ENCODE data around the gene SHTN1. TPM values are rescaled to one million over a fixed set of nuclear protein-coding genes. Genes with fewer than 3 reads are reported as not detected.

Gene SHTN1
- total and polyA plus RNA-seq, 8 donors, result 7.4 to 49.1 (median 15.7) TPM

DNA sequence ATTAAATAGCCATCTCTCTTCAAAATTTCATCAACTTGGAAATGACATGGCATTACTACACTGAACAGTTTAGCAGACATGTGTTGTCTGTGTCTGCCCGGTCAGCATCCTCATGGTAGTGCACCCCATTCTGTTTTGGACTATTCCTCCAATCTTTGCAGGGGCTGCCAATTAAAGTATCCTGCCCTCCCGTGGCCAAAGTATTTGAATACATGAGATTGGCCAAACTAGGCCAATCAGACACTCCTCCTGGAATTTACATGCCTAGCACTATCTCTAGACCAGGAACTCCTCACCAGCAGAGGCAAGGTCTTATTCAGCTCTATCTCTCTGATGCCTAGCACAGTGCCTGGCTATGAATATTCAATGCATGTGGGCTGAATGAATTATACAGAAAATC lies 4.4 kb downstream of the SHTN1 start:
- Histone ChIP-seq H3K9me3 (no peaks in the 10 kb centered on the region), H3K4me1 (peaks cover 6 to 20% (median 16%) of the 10 kb centered on the region in 4 donors), H3K27me3 (peaks cover 0 to 10% (median 0%) of the 10 kb centered on the region in 3 donors), H3K36me3 (no peaks in the 10 kb centered on the region), H3K27ac (no peak overlapping the region), H3K4me3 (no peak overlapping the region)
- intact Hi-C loops (cut with DNase I; ENCODE audit: low total_unique reads), result no loop called here
- TF ChIP-seq CTCF (IDR thresholded peaks at IDR 0.05) (no peak), EP300 (IDR thresholded peaks at IDR 0.05) (no peak), POLR2AphosphoS5 (IDR thresholded peaks at IDR 0.05) (no peak), POLR2A (IDR thresholded peaks at IDR 0.05) (no peak)
- 64 to 74% (median 72%) methylated on average over 2 of the region's 2 CpGs for WGBS, 5 donors
- DNase-seq, result no peak

DNA sequence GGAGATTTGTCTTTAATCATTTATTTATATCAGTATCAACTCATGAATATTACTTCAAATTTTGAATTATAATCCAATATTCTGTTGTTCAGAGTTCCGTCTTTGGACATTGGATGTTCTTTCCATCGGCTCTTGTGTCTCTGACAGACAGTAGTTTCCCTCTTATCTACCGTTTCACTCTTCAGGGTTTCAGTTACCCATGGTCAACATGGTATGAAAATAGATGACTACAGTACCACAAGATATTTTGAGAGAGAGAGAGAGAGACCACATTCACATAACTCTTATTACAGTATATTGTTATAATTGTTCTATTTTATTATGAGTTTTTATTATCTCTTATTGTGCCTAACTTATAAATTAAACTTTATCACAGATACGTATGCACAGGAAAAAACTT lies 6.8 kb downstream of the SHTN1 start:
- intact Hi-C loops (cut with DNase I; ENCODE audit: low total_unique reads), result no loop called here
- DNase-seq, result no peak
- no peak overlapping the region for H3K27ac ChIP-seq
- TF ChIP-seq EP300 (IDR thresholded peaks at IDR 0.05) (no peak), POLR2AphosphoS5 (IDR thresholded peaks at IDR 0.05) (no peak), CTCF (IDR thresholded peaks at IDR 0.05) (no peak), POLR2A (IDR thresholded peaks at IDR 0.05) (no peak)
- no peaks in the 10 kb centered on the region for H3K36me3 ChIP-seq
- 91 to 99% (median 96%) methylated on average over 4 of the region's 4 CpGs for WGBS, 5 donors
- no peaks in the 10 kb centered on the region for H3K9me3 ChIP-seq
- no peak overlapping the region for H3K4me3 ChIP-seq
- no peaks in the 10 kb centered on the region for H3K27me3 ChIP-seq
- peaks cover 0 to 14% (median under 1%) of the 10 kb centered on the region in 4 donors for H3K4me1 ChIP-seq

- no peaks in the 10 kb centered on the region for H3K27me3 ChIP-seq
- no peak for DNase-seq
- H3K27ac ChIP-seq, result no peak overlapping the region
- 90 to 100% (median 95%) methylated on average over 2 of the region's 2 CpGs for WGBS, 5 donors
- no peaks in the 10 kb centered on the region for H3K9me3 ChIP-seq
- intact Hi-C loops (cut with DNase I; ENCODE audit: low total_unique reads), result no loop called here
- no peaks in the 10 kb centered on the region for H3K36me3 ChIP-seq
- TF ChIP-seq CTCF (IDR thresholded peaks at IDR 0.05), result no peak
- TF ChIP-seq POLR2AphosphoS5 (IDR thresholded peaks at IDR 0.05), result no peak
- TF ChIP-seq EP300 (IDR thresholded peaks at IDR 0.05), result no peak
- no peak for TF ChIP-seq POLR2A (IDR thresholded peaks at IDR 0.05)
- peaks cover 0 to 12% (median 0%) of the 10 kb centered on the region in 4 donors for H3K4me1 ChIP-seq
- H3K4me3 ChIP-seq, result no peak overlapping the region
These were observed 8.0 kb downstream of the SHTN1 start for GRCh38 chr10:116997015-116997414.

- no peak for TF ChIP-seq POLR2AphosphoS5 (IDR thresholded peaks at IDR 0.05)
- no peak for TF ChIP-seq EP300 (IDR thresholded peaks at IDR 0.05)
- Histone ChIP-seq H3K27me3 (no peaks in the 10 kb centered on the region), H3K4me3 (no peak overlapping the region), H3K36me3 (no peaks in the 10 kb centered on the region), H3K9me3 (no peaks in the 10 kb centered on the region), H3K27ac (no peak overlapping the region), H3K4me1 (peaks cover 0 to 12% (median 0%) of the 10 kb centered on the region in 4 donors)
- WGBS, 5 donors, result 88 to 96% (median 94%) methylated on average over 3 of the region's 3 CpGs
- no peak for DNase-seq
- intact Hi-C loops (cut with DNase I; ENCODE audit: low total_unique reads), result no loop called here
These were observed 9.3 kb downstream of the SHTN1 start for GRCh38 chr10:116995648-116996047.

- Histone ChIP-seq H3K27ac (no peak overlapping the region), H3K27me3 (no peaks in the 10 kb centered on the region), H3K36me3 (no peaks in the 10 kb centered on the region), H3K9me3 (no peaks in the 10 kb centered on the region), H3K4me3 (no peak overlapping the region), H3K4me1 (peaks cover 0 to 12% (median 0%) of the 10 kb centered on the region in 4 donors)
- intact Hi-C loops (cut with DNase I; ENCODE audit: low total_unique reads), result no loop called here
- 46 to 86% (median 63%) methylated on average over 1 of the region's 1 CpG for WGBS, 5 donors
- no peak for DNase-seq
- TF ChIP-seq CTCF (IDR thresholded peaks at IDR 0.05) (no peak), EP300 (IDR thresholded peaks at IDR 0.05) (no peak), POLR2AphosphoS5 (IDR thresholded peaks at IDR 0.05) (no peak), POLR2A (IDR thresholded peaks at IDR 0.05) (no peak)
These were observed 10.7 kb downstream of the SHTN1 start for GRCh38 chr10:116994113-116994890.

Measured in stomach (tissue), 9 donors.